Stomach (tissue), 4 donors: ENCODE results near the gene CAV2.

Experiments used
- CTCF ChIP-seq, 7 experiments: fragments of 450-650 bp in 4 of 7; fragments of 200-600 bp in 3 of 7; sonication (generic) in 3 of 7; IDR thresholded peaks; one replicate each; pipeline ENCODE4 v1.5.1; 2016 to 2019; ENCODE audit warnings: antibody characterized with exemption in 7 of 7, control low read depth in 2 of 7, mild to moderate bottlenecking in 1 of 7
- EP300 ChIP-seq: sonication (generic); formaldehyde crosslinking; IDR thresholded peaks from one replicate; pipeline ENCODE4 v1.6.1; 2017; ENCODE audit warnings: antibody characterized with exemption
- POLR2A ChIP-seq, 4 donors: fragments of 450-650 bp; IDR thresholded peaks; one replicate each; pipeline ENCODE4 v1.6.1; 2016; ENCODE audit warnings: antibody characterized with exemption in 4 of 4, control low read depth in 2 of 4, mild to moderate bottlenecking in 1 of 4, moderate library complexity in 1 of 4
- POLR2AphosphoS5 ChIP-seq, 3 donors: sonication (generic); formaldehyde crosslinking; IDR thresholded peaks; one replicate each; pipeline ENCODE4 v1.6.1; 2016; ENCODE audit warnings: antibody characterized with exemption in 3 of 3

GRCh38 chr7:116557901-116558300 is 58.4 kb downstream of the CAV2 start:
- TF ChIP-seq POLR2A (IDR thresholded peaks at IDR 0.05) (no peak), CTCF (IDR thresholded peaks at IDR 0.05) (no peak), POLR2AphosphoS5 (IDR thresholded peaks at IDR 0.05) (no peak), EP300 (no peak)
